Suprapubic skin (tissue), 3 donors: ENCODE results near the gene AMBP.

ENCODE experiments used
- POLR2AphosphoS5 ChIP-seq, 3 donors: sonication (generic); formaldehyde crosslinking; IDR thresholded peaks; one replicate each; pipeline ENCODE4 v1.6.1; 2017; ENCODE audit warnings: antibody characterized with exemption in 3 of 3
- TF ChIP-seq, protein P1 (sequence below), 2 donors: fragments of 200-600 bp in 1 of 2; fragments of 450-650 bp in 1 of 2; sonication (generic) in 1 of 2; IDR thresholded peaks; one replicate each; pipeline ENCODE4 v1.5.1; 2016 to 2019; ENCODE audit warnings: antibody characterized with exemption in 2 of 2, mild to moderate bottlenecking in 1 of 2, moderate library complexity in 1 of 2

- TF ChIP-seq, protein P1, sequence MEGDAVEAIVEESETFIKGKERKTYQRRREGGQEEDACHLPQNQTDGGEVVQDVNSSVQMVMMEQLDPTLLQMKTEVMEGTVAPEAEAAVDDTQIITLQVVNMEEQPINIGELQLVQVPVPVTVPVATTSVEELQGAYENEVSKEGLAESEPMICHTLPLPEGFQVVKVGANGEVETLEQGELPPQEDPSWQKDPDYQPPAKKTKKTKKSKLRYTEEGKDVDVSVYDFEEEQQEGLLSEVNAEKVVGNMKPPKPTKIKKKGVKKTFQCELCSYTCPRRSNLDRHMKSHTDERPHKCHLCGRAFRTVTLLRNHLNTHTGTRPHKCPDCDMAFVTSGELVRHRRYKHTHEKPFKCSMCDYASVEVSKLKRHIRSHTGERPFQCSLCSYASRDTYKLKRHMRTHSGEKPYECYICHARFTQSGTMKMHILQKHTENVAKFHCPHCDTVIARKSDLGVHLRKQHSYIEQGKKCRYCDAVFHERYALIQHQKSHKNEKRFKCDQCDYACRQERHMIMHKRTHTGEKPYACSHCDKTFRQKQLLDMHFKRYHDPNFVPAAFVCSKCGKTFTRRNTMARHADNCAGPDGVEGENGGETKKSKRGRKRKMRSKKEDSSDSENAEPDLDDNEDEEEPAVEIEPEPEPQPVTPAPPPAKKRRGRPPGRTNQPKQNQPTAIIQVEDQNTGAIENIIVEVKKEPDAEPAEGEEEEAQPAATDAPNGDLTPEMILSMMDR (IDR thresholded peaks at IDR 0.05), result no peak
- TF ChIP-seq POLR2AphosphoS5 (IDR thresholded peaks at IDR 0.05), result no peak
Observed at GRCh38 chr9:114023961-114024360, 54.1 kb downstream of the AMBP start.
